Measurements from ENCODE around the gene RHBDD3. TPM values are rescaled to one million over a fixed set of nuclear protein-coding genes. Genes with fewer than 3 reads are reported as not detected.

The RHBDD3 gene
- total RNA-seq, 4 donors from 2014 or later = 7.3 to 32.0 (median 14.2) TPM

DNA sequence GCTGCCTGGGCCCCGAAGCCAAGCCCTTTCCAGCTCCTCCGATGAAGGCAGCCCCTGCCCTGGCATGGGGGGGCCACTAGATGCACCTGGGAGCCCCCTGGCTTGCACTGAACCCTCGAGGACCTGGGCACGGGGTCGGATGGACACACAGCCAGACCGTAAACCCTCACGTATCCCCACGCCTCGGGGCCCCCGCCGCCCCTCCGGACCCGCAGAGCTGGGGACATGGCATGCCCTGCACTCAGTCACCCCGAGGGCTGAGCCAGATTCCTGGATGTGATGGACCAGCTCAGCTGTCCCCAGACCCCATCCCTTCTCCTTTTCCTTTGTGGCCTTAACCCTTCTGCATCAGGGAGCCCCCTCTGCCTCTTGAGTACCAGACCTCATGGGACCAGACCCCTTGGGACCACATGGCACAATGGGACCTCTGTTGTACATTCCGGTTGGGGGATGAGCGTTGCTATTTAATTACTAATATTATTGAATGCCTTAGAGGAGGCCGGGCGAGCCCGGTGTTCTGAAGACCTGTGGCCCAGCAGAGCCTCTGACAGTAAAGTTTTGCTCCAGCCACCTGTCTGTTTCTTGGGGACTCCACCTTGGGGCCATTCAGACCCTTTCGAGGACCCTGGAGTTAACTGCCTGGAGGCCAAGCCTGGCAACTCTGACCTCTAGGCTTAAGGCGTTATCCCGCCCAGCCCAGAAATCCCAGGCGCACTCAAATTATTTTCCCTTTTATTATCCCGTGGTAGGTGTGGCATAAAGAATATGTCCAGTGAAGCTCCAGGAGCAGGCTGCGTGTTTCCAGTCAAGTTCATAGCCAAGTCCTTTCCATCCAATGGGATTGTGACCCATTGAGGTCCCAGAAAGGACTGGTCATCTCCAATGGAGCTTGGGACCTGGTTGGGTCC lies 44.7 kb upstream of the RHBDD3 start:
- TF ChIP-seq, protein P1, sequence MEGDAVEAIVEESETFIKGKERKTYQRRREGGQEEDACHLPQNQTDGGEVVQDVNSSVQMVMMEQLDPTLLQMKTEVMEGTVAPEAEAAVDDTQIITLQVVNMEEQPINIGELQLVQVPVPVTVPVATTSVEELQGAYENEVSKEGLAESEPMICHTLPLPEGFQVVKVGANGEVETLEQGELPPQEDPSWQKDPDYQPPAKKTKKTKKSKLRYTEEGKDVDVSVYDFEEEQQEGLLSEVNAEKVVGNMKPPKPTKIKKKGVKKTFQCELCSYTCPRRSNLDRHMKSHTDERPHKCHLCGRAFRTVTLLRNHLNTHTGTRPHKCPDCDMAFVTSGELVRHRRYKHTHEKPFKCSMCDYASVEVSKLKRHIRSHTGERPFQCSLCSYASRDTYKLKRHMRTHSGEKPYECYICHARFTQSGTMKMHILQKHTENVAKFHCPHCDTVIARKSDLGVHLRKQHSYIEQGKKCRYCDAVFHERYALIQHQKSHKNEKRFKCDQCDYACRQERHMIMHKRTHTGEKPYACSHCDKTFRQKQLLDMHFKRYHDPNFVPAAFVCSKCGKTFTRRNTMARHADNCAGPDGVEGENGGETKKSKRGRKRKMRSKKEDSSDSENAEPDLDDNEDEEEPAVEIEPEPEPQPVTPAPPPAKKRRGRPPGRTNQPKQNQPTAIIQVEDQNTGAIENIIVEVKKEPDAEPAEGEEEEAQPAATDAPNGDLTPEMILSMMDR (IDR thresholded peaks at IDR 0.05; ENCODE audit: low read depth) = no peak

DNA sequence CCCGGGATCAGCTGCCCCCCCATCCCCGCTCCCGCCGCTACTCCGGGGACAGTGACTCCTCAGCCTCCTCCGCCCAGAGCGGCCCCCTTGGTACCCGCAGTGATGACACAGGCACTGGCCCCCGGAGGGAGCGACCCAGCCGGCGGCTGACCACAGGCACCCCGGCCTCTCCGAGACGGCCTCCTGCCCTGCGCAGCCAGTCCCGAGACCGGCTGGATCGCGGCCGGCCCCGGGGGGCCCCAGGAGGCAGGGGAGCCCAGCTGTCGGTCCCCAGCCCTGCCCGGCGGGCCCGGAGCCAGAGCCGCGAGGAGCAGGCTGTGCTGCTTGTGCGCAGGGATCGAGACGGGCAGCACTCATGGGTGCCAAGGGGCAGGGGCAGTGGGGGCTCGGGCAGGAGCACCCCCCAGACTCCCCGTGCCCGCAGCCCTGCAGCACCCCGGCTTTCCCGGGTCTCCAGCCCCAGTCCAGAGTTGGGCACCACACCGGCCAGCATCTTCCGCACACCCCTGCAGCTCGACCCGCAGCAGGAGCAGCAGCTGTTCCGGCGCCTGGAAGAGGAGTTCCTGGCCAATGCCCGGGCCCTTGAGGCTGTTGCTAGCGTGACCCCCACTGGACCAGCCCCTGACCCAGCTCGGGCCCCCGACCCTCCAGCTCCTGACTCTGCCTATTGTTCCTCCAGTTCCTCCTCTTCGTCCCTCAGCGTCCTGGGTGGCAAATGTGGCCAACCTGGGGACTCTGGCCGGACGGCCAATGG lies 43.9 kb upstream of the RHBDD3 start:
- TF ChIP-seq, protein P1 (IDR thresholded peaks at IDR 0.05; ENCODE audit: low read depth) = no peak

DNA sequence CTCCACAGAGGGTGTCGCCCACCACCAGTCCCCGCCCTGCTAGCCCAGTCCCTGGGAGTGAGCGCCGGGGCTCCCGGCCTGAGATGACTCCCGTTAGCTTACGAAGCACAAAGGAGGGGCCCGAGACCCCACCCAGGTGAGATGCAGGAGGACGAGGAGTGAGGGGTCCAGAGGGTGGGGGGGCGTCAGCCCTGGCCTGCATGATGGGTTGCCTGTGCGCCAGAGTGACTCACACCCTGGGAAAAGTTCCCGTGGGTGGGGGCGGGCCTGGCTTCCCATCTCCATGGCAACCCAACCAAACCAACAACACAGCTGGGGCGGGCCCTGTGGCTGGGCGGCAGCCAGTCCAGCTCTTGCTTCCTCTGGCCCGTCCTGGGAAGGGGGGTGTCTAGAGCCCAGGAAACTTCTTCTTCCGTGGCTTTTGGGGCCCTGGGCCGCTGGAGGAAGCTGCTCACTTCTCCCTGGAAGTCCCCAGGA lies 43.1 kb upstream of the RHBDD3 start:
- TF ChIP-seq, protein P1 (IDR thresholded peaks at IDR 0.05; ENCODE audit: low read depth) = no peak

DNA sequence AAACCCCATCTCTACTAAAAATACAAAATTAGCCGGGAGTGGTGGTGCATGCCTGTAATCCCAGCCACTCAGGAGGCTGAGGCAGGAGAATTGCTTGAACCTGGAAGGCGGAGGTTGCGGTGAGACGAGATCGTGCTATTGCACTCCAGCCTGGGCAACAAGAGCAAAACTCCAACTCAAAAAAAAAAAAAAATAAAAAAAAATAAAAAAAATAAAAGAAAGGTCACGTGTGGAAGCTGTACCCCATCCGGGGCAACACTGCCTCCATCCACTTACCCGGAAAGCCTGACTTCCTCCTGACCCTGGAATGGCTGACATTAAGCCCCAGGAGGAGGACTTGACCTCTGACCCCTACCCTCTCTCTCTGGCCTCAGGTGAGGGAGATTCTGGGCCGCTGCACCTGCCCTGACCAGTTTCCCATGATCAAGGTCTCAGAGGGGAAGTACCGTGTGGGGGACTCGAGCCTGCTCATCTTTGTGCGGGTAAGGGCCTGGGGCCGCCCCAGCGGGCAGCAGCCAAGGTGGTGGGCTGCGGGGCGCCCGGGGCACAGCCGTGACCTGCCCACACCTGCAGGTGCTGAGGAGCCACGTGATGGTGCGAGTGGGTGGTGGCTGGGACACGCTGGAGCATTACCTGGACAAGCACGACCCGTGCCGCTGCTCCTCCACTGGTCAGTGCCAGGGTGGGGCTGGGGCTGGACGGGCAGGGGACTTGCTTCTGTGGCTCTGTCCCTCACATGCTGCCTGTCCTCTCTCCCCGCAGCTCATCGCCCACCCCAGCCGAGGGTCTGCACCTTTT lies 42.5 kb upstream of the RHBDD3 start:
- TF ChIP-seq, protein P1 (IDR thresholded peaks at IDR 0.05; ENCODE audit: low read depth) = no peak

DNA sequence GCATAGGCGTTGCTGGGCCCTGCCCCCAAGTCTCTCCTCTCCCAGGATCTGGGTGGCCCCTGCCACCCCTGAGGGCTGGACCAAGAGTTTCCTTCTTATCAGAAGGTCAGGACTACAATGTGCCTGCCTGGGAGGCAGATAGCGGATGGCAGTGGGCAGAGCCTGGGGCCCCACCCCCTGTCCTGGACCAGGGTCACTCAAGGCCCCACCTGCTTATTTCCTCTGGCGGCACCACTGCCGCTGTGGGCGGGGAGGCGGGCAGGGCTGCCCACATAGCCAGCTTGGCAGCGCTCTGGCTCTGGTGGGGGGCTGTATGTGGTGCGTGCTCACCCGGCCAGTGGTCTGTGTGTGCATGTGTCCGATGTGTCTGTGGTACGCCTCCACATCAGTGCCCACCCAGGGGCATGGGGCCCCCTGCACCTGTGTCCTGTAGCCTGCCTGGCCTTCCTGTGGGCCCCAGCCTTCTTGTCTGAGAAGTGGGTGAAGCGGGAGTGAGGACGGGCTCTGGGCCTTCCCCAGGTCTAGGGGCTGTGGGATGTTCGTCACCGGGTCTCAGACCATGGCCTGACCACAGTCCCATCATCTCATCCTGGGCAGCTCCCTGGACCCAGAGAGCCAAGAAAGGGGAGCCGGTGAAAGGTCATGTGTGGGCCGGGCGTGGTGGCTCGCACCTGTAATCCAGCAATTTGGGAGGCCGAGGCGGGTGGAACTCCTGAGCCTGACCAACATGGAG lies 41.7 kb upstream of the RHBDD3 start:
- TF ChIP-seq, protein P1 (IDR thresholded peaks at IDR 0.05; ENCODE audit: low read depth) = no peak

DNA sequence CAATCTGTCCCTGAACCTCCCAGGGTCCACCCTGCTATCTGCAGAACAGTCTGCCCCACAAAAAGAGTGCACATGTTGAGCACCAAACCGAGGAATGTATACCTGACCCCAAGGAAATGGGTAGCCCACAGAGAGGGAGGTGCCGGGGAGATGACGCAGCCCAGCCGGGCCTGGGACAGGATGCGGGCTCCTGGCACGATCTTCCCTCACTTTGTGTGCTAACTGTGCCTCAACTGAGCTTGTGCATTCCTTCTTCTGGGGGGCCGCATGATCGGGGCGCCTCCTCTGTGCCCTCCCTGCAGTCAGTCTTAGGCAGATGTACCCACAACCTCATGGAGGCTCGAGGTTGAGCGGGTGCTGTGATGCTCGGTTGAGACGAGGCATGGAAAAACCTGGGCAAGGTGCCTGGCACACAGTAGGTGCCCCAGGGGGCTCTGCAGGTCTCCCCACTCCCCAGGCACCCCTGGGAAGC lies 41.0 kb upstream of the RHBDD3 start:
- TF ChIP-seq, protein P1 (IDR thresholded peaks at IDR 0.05; ENCODE audit: low read depth) = no peak

All from subcutaneous adipose tissue (tissue), 4 donors.